ENCODE results near the gene RFX8. TPM values are rescaled to one million over a fixed set of nuclear protein-coding genes. Genes with fewer than 3 reads are reported as not detected.
A peak's percentile ranks its signal among the peaks of the same experiment; 100 is the strongest.

Gene RFX8
- total and polyA plus RNA-seq, 2 of the 13 experiments (the other 11 are each of a cell fraction or from before 2014, with no cell fraction given) = not detected

DNA sequence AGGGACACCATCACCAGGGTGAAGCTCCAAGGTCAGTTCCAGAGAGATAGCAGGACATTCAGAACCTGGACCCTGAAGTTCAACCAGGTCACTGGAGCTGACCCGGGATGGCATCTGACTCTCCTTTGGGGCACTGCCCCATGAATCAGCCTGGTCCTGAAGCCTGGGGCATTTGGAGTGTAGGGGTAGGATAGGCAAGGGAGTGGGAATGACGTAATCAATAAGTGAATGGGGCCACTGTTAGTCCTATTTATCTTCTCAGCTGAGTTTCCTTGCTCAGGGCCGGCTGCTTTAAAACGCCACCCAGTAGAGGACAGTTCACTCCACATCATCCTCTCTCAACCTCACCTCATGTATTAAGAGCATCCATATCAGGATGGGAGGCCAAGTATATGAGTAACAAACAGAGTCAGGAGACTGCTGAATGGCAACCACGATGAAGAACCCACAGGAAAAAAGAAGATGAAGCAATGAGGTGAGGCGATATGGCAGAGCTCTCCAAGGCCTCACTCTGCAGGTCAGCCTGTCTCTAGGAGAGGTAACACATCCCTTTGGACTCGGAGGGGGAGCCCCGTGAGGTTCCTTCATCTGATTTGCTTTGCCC, 1.8 kb upstream of the RFX8 start (continued):
- no peak for TF ChIP-seq MED13 (CRISPR knock-in tag; IDR thresholded peaks at IDR 0.05)
- TF ChIP-seq, protein P1, sequence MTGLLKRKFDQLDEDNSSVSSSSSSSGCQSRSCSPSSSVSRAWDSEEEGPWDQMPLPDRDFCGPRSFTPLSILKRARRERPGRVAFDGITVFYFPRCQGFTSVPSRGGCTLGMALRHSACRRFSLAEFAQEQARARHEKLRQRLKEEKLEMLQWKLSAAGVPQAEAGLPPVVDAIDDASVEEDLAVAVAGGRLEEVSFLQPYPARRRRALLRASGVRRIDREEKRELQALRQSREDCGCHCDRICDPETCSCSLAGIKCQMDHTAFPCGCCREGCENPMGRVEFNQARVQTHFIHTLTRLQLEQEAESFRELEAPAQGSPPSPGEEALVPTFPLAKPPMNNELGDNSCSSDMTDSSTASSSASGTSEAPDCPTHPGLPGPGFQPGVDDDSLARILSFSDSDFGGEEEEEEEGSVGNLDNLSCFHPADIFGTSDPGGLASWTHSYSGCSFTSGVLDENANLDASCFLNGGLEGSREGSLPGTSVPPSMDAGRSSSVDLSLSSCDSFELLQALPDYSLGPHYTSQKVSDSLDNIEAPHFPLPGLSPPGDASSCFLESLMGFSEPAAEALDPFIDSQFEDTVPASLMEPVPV (CRISPR knock-in tag; IDR thresholded peaks at IDR 0.05) = no peak
- no peak for TF ChIP-seq HMGA1 (CRISPR knock-in tag; conservative IDR thresholded peaks at IDR 0.05)
- no peak for TF ChIP-seq SRF (IDR thresholded peaks at IDR 0.05; ENCODE audit: low read depth, low read length)
- no peak for TF ChIP-seq KDM6A (CRISPR knock-in tag; IDR thresholded peaks at IDR 0.05; ENCODE audit: low read depth)
- 0 out of 2 replicates have a peak, but pooled peaks have one; percentile 6 for TF ChIP-seq CEBPG (CRISPR knock-in tag; IDR thresholded peaks at IDR 0.05)
- TF ChIP-seq MYC (CRISPR knock-in tag; IDR thresholded peaks at IDR 0.05; ENCODE audit: borderline replicate concordance) = no peak
- peak; percentile 78 for TF ChIP-seq CREB1 (IDR thresholded peaks at IDR 0.05)
- no peak for TF ChIP-seq CREB1 (CRISPR knock-in tag; IDR thresholded peaks at IDR 0.05)
- TF ChIP-seq, protein P2, sequence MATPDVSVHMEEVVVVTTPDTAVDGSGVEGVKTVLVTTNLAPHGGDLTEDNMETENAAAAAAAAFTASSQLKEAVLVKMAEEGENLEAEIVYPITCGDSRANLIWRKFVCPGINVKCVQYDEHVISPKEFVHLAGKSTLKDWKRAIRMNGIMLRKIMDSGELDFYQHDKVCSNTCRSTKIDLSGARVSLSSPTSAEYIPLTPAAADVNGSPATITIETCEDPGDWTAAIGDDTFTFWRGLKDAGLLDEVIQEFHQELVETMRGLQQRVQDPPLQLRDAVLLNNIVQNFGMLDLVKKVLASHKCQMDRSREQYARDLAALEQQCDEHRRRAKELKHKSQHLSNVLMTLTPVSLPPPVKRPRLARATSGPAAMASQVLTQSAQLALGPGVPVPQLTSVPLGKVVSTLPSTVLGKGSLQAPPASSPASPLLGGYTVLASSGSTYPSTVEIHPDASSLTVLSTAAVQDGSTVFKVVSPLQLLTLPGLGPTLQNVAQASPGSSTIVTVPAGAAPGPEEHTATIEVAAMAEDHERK (CRISPR knock-in tag; IDR thresholded peaks at IDR 0.05; ENCODE audit: low read depth) = no peak
- TF ChIP-seq, protein P3, sequence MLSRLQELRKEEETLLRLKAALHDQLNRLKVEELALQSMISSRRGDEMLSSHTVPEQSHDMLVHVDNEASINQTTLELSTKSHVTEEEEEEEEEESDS (CRISPR knock-in tag; IDR thresholded peaks at IDR 0.05; ENCODE audit: borderline replicate concordance) = no peak
- TF ChIP-seq, protein P4, sequence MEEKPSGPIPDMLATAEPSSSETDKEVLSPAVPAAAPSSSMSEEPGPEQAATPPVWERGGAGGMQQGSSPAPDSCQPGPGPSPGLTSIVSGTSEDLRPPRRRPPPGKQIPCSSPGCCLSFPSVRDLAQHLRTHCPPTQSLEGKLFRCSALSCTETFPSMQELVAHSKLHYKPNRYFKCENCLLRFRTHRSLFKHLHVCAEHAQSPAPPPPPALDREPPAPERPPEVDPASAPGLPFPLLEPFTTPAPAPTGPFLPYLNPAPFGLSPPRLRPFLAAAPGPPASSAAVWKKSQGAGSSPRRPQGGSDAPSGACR (CRISPR knock-in tag; IDR thresholded peaks at IDR 0.05) = no peak
- TF ChIP-seq PTBP1 (IDR thresholded peaks at IDR 0.05; ENCODE audit: low read depth, low read length, poor library complexity, severe bottlenecking) = no peak
- TF ChIP-seq, protein P5, sequence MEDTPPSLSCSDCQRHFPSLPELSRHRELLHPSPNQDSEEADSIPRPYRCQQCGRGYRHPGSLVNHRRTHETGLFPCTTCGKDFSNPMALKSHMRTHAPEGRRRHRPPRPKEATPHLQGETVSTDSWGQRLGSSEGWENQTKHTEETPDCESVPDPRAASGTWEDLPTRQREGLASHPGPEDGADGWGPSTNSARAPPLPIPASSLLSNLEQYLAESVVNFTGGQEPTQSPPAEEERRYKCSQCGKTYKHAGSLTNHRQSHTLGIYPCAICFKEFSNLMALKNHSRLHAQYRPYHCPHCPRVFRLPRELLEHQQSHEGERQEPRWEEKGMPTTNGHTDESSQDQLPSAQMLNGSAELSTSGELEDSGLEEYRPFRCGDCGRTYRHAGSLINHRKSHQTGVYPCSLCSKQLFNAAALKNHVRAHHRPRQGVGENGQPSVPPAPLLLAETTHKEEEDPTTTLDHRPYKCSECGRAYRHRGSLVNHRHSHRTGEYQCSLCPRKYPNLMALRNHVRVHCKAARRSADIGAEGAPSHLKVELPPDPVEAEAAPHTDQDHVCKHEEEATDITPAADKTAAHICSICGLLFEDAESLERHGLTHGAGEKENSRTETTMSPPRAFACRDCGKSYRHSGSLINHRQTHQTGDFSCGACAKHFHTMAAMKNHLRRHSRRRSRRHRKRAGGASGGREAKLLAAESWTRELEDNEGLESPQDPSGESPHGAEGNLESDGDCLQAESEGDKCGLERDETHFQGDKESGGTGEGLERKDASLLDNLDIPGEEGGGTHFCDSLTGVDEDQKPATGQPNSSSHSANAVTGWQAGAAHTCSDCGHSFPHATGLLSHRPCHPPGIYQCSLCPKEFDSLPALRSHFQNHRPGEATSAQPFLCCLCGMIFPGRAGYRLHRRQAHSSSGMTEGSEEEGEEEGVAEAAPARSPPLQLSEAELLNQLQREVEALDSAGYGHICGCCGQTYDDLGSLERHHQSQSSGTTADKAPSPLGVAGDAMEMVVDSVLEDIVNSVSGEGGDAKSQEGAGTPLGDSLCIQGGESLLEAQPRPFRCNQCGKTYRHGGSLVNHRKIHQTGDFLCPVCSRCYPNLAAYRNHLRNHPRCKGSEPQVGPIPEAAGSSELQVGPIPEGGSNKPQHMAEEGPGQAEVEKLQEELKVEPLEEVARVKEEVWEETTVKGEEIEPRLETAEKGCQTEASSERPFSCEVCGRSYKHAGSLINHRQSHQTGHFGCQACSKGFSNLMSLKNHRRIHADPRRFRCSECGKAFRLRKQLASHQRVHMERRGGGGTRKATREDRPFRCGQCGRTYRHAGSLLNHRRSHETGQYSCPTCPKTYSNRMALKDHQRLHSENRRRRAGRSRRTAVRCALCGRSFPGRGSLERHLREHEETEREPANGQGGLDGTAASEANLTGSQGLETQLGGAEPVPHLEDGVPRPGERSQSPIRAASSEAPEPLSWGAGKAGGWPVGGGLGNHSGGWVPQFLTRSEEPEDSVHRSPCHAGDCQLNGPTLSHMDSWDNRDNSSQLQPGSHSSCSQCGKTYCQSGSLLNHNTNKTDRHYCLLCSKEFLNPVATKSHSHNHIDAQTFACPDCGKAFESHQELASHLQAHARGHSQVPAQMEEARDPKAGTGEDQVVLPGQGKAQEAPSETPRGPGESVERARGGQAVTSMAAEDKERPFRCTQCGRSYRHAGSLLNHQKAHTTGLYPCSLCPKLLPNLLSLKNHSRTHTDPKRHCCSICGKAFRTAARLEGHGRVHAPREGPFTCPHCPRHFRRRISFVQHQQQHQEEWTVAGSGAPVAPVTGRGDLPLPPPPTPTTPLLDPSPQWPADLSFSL (CRISPR knock-in tag; IDR thresholded peaks at IDR 0.05) = no peak
- TF ChIP-seq TEAD3 (CRISPR knock-in tag; optimal IDR thresholded peaks at IDR 0.05; ENCODE audit: borderline replicate concordance) = no peak
